ENCODE data around the gene ZNF837. TPM values are rescaled to one million over a fixed set of nuclear protein-coding genes. Genes with fewer than 3 reads are reported as not detected.

ZNF837 gene
- polyA plus RNA-seq, 2 of the 4 experiments (the other 2 are of a cell fraction) = 0.74 to 1.0 TPM

DNA sequence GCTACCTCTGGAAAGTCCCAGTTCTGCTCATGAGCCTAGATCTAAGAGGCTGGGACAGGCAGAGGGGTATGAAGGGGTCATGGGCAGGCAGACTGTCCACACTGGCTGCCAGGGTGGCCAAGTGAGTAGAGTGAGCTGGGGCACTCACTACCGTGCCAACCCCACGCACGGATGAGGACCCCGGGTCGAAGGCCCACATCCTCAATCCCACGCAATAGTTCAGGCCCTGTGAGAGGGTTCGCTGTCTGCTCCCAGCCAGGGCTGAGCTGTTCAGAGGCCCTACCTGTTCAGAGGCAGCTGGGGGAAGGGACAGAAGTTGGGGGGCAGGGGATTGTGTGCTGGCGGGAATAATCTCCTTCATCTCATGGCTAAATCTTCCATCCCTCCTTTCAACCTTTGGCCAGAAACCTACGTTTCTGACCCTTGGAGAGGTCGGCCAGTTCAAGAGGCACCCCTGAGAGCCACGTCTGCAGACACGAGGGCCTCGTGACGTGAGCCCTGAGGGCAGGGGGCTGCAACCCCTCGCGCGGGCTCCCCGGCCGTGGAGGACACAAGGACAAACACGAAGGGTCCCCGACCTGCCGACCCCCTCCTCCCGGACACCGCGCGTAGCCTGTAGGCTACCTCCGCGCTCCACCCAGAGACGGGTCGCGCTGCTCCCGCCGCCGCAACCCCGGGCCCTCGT lies 5.2 kb upstream of the ZNF837 start:
- peak overlapping the region; percentile 99 for H3K27ac ChIP-seq
- FAIRE-seq (no peak), ATAC-seq (peak; percentile 30 to 34), DNase-seq (ENCODE audit: low read depth in 1 of 2, low spot score in 1 of 2) (no peak)
- ChIA-PET POLR2A (interaction anchor here (0.6 to 3.8 kb wide), 4 partner anchors 9 to 131 kb away, joined by 3 to 18 read pairs (median 5); partner anchors contain the start of genes ZNF497 and ZNF584), CTCF (interaction anchor here (1.0 to 2.0 kb wide), 2 partner anchors 21 to 134 kb away, joined by 3 to 5 read pairs; partner anchors contain the start of gene ZBTB45)
- WGBS (ENCODE audit: missing lambda C conversion rate) = 27% methylated on average over 35 of the region's 36 CpGs
- H3K4me1 ChIP-seq = peaks cover 46% of the 10 kb centered on the region
- no peaks in the 10 kb centered on the region for H3K9me3 ChIP-seq
- H3K4me2 ChIP-seq = peak overlapping the region; percentile 95
- H3K4me3 ChIP-seq = peak overlapping the region; percentile 81
- TF ChIP-seq FOSB (CRISPR knock-in tag; IDR thresholded peaks at IDR 0.05) (no peak), RNF2 (IDR thresholded peaks at IDR 0.05; ENCODE audit: borderline replicate concordance, low read depth) (no peak), ZSCAN20 (CRISPR knock-in tag; IDR thresholded peaks at IDR 0.05) (no peak), NPAS2 (CRISPR knock-in tag; IDR thresholded peaks at IDR 0.05; ENCODE audit: borderline replicate concordance) (peak; percentile 36; the same call in 1 of the 2 replicates)
- TF ChIP-seq, protein P1, sequence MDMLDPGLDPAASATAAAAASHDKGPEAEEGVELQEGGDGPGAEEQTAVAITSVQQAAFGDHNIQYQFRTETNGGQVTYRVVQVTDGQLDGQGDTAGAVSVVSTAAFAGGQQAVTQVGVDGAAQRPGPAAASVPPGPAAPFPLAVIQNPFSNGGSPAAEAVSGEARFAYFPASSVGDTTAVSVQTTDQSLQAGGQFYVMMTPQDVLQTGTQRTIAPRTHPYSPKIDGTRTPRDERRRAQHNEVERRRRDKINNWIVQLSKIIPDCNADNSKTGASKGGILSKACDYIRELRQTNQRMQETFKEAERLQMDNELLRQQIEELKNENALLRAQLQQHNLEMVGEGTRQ (IDR thresholded peaks at IDR 0.05) = no peak

DNA sequence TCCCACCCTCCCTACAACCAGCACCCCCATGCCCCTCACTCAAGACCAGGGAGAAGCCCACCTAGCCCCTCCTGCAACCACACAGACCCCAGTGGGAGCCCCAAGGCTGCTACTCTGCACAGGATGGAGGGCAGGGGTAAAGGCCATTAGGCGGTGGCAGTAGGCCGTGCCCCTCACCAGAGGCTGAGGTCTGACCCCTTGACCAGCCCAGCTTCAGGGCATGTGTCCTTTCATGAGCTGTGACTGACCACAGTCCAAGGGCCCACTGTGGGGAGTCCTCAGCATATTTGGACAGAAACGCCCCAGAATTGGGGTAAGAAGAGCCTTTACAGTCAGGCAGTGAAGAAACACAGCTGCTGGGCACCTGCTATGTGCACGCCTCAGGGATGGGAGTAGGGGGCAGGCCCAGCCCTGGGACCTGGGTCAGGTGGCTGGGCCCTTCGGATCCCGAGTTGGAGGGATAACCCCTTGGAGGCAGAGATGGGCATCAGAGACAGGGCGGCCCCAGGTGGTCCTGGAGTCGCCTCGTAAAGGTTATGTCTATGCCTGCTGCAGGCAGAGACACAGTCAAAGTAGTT lies 4.6 kb upstream of the ZNF837 start:
- Histone ChIP-seq H3K4me3 (peak overlapping the region; percentile 81), H3K4me2 (peak overlapping the region; percentile 95), H3K4me1 (peaks cover 43% of the 10 kb centered on the region), H3K27ac (peak overlapping the region; percentile 99), H3K9me3 (no peaks in the 10 kb centered on the region)
- no peak for FAIRE-seq
- no peak for DNase-seq (ENCODE audit: low read depth in 1 of 2, low spot score in 1 of 2)
- CTCF ChIA-PET = interaction anchor here (1.0 kb wide), 1 partner anchor 134 kb away, joined by 3 read pairs; the partner anchor contains the start of gene ZBTB45
- POLR2A ChIA-PET = interaction anchor here (0.6 to 3.8 kb wide), 3 partner anchors 23 to 131 kb away, joined by 3 to 18 read pairs (median 7); partner anchors contain the start of genes ZNF497 and ZNF584
- WGBS (ENCODE audit: missing lambda C conversion rate) = 87% methylated on average over 9 of the region's 9 CpGs
- no peak for ATAC-seq
- TF ChIP-seq BHLHE40 (IDR thresholded peaks at IDR 0.05; ENCODE audit: low read depth, low read length) = no peak
- TF ChIP-seq CHD4 (IDR thresholded peaks at IDR 0.05; ENCODE audit: borderline replicate concordance) = no peak
- TF ChIP-seq, protein P2, sequence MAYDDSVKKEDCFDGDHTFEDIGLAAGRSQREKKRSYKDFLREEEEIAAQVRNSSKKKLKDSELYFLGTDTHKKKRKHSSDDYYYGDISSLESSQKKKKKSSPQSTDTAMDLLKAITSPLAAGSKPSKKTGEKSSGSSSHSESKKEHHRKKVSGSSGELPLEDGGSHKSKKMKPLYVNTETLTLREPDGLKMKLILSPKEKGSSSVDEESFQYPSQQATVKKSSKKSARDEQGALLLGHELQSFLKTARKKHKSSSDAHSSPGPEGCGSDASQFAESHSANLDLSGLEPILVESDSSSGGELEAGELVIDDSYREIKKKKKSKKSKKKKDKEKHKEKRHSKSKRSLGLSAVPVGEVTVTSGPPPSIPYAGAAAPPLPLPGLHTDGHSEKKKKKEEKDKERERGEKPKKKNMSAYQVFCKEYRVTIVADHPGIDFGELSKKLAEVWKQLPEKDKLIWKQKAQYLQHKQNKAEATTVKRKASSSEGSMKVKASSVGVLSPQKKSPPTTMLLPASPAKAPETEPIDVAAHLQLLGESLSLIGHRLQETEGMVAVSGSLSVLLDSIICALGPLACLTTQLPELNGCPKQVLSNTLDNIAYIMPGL (CRISPR knock-in tag; IDR thresholded peaks at IDR 0.05; ENCODE audit: borderline replicate concordance) = no peak
- no peak for TF ChIP-seq RFX5 (IDR thresholded peaks at IDR 0.05)
- TF ChIP-seq ZNF302 (CRISPR knock-in tag; IDR thresholded peaks at IDR 0.05) = no peak
- TF ChIP-seq JUN (IDR thresholded peaks at IDR 0.05) = no peak
- no peak for TF ChIP-seq NR3C1 (IDR thresholded peaks at IDR 0.05)

DNA sequence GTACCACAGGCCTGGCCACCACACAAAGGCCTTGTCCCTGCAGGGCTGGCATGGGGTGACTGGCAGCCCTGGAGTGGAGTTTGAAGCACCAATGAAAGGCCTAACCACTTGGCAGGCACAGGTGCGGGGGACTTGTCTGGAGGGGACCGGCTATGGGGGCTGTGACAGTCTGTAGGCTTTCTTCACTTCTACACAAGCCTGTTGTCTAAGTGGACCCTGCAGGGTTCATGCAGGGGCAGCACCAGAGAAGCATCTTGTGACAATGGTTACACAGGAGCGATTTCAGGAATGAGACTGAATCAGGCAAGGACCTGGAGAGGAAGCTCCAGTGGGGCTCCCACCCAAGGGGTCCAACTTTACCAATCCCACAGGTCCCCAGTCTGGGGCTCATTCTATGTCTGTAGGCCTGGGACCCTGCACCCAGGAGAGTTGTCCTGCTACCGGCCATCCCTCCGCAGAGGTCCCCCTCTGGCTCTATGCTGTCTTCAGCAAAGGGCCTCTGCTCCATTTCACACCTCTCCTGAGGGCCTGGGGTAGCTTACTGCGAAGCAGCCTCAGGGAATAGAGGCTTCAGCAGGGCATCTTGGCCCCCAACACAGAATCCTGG lies 2.3 kb upstream of the ZNF837 start:
- no peaks in the 10 kb centered on the region for H3K9me3 ChIP-seq
- H3K4me3 ChIP-seq = no peak overlapping the region
- ATAC-seq (no peak), DNase-seq (ENCODE audit: low read depth in 1 of 2, low spot score in 1 of 2) (no peak), FAIRE-seq (no peak)
- no peak overlapping the region for H3K27ac ChIP-seq
- CTCF ChIA-PET = interaction anchor here (0.9 kb wide), 1 partner anchor 136 kb away, joined by 3 read pairs; the partner anchor contains the start of gene ZBTB45
- POLR2A ChIA-PET = interaction anchor here (3.8 kb wide), 1 partner anchor 21 kb away, joined by 18 read pairs; the partner anchor contains the start of gene ZNF497
- WGBS (ENCODE audit: missing lambda C conversion rate) = 93% methylated on average over 6 of the region's 6 CpGs
- H3K4me2 ChIP-seq = no peak overlapping the region
- H3K4me1 ChIP-seq = peaks cover 28% of the 10 kb centered on the region
- TF ChIP-seq, protein P2 (CRISPR knock-in tag; IDR thresholded peaks at IDR 0.05; ENCODE audit: borderline replicate concordance) = no peak
- TF ChIP-seq CHD2 (IDR thresholded peaks at IDR 0.05; ENCODE audit: low read length, partially characterized antibody) (no peak), RARB (CRISPR knock-in tag; IDR thresholded peaks at IDR 0.05) (no peak), SREBF2 (IDR thresholded peaks at IDR 0.05) (no peak), ZNF302 (CRISPR knock-in tag; IDR thresholded peaks at IDR 0.05) (no peak), MAFK (IDR thresholded peaks at IDR 0.05; ENCODE audit: partially characterized antibody) (no peak), MYC (IDR thresholded peaks at IDR 0.05; ENCODE audit: borderline replicate concordance, low read length) (no peak), HOXA7 (CRISPR knock-in tag; IDR thresholded peaks at IDR 0.05) (no peak), KDM5A (IDR thresholded peaks at IDR 0.05) (no peak), BHLHE40 (IDR thresholded peaks at IDR 0.05; ENCODE audit: low read depth, low read length) (no peak), TP53 (CRISPR knock-in tag; IDR thresholded peaks at IDR 0.05) (no peak), EHMT2 (IDR thresholded peaks at IDR 0.05; ENCODE audit: low read depth) (no peak)
